Caco-2 (cell line): ENCODE measurements around the gene NDRG3. TPM values are rescaled to one million over a fixed set of nuclear protein-coding genes. Genes with fewer than 3 reads are reported as not detected.

ENCODE experiments used
- BruUV-seq: library from RNA; stranded (reverse); fragments of 400-500 nt; replicated peaks from 2 replicates; lab custom pipeline; 2021; lab: Mats Ljungman, UMichigan
- CTCF ChIA-PET: fragments of 300-600 bp; sonication (Branson Sonifier 250); formaldehyde crosslinking; loops from one replicate; lab custom pipeline; 2022; ENCODE audit warnings: antibody characterized with exemption; lab: Charles Lee
- POLR2A ChIA-PET: fragments of 300-600 bp; sonication (Branson Sonifier 250); formaldehyde crosslinking; loops from one replicate; lab custom pipeline; 2022; ENCODE audit warnings: antibody characterized with exemption; lab: Charles Lee
- DNase-seq, 2 experiments: peaks; one replicate each; pipeline versions ENCODE4 v3.0.0 to v3.0.0-alpha.2; 2020 to 2022
- H3K27me3 ChIP-seq: replicated peaks from 2 replicates; pipeline ENCODE4 v1.6.0; 2011; ENCODE audit warnings: low read length; ENCODE audit not compliant: control insufficient read depth, insufficient read depth
- H3K36me3 ChIP-seq: 2 replicates; pipeline ENCODE4 v1.5.1; 2011; ENCODE audit warnings: low read length; ENCODE audit not compliant: control insufficient read depth, insufficient read depth
- H3K4me1 ChIP-seq: fragments of 250-450 bp; sonication (Bioruptor Pico); 2 replicates; pipeline ENCODE4 v1.5.1; 2020; ENCODE audit warnings: mild to moderate bottlenecking
- H3K4me3 ChIP-seq: 2 replicates; pipeline ENCODE4 v1.5.1; 2011; ENCODE audit warnings: low read depth, mild to moderate bottlenecking, control low read depth, low read length
- H3K9me3 ChIP-seq: fragments of 250-450 bp; sonication (Bioruptor Pico); 2 replicates; pipeline ENCODE4 v1.5.1; 2020; ENCODE audit warnings: mild to moderate bottlenecking, moderate library complexity
- H3K27ac Mint-ChIP-seq: one replicate; pipeline ENCODE4 v1.8.0; 2022; ENCODE audit warnings: mixed read lengths; ENCODE audit not compliant: unreplicated experiment
- H3K27me3 Mint-ChIP-seq: one replicate; pipeline ENCODE4 v1.8.0; 2022; ENCODE audit warnings: mixed read lengths; ENCODE audit not compliant: insufficient read depth, unreplicated experiment
- H3K36me3 Mint-ChIP-seq: one replicate; pipeline ENCODE4 v1.8.0; 2022; ENCODE audit warnings: mild to moderate bottlenecking, mixed read lengths; ENCODE audit not compliant: insufficient read depth, unreplicated experiment
- H3K4me1 Mint-ChIP-seq: one replicate; pipeline ENCODE4 v1.8.0; 2022; ENCODE audit warnings: low read depth, mixed read lengths; ENCODE audit not compliant: unreplicated experiment
- H3K4me3 Mint-ChIP-seq: one replicate; pipeline ENCODE4 v1.8.0; 2022; ENCODE audit warnings: mild to moderate bottlenecking, moderate library complexity, mixed read lengths; ENCODE audit not compliant: unreplicated experiment
- H3K9me3 Mint-ChIP-seq: one replicate; pipeline ENCODE4 v1.8.0; 2022; ENCODE audit warnings: mixed read lengths; ENCODE audit not compliant: unreplicated experiment
- intact Hi-C: fragments of 100-400 bp; cut with micrococcal nuclease; formaldehyde crosslinking; loops from one replicate; pipeline ENCODE4 v1.10.0; 2022; ENCODE audit not compliant: unreplicated experiment
- total RNA-seq: library from RNA; stranded (reverse); gene quantifications from 2 replicates; pipeline ENCODE4 v1.2.3, GENCODE V29; 2022
- TF ChIP-seq, protein P1 (sequence below), 2 experiments: fragments of 200-600 bp in 1 of 2; IDR thresholded peaks; 1 replicate in 1 of 2; 2 replicates in 1 of 2; pipeline versions ENCODE4 v1.5.1 to v1.8.0; 2011 to 2022; ENCODE audit warnings: antibody characterized with exemption in 1 of 2, control low read depth in 1 of 2, inconsistent platforms in 1 of 2, low read depth in 1 of 2, low read length in 1 of 2, mild to moderate bottlenecking in 1 of 2, moderate library complexity in 1 of 2; ENCODE audit not compliant: insufficient read depth in 1 of 2, severe bottlenecking in 1 of 2, unreplicated experiment in 1 of 2

The NDRG3 gene
- total RNA-seq, 1 experiment from 2014 or later, result 41.5 TPM

DNA sequence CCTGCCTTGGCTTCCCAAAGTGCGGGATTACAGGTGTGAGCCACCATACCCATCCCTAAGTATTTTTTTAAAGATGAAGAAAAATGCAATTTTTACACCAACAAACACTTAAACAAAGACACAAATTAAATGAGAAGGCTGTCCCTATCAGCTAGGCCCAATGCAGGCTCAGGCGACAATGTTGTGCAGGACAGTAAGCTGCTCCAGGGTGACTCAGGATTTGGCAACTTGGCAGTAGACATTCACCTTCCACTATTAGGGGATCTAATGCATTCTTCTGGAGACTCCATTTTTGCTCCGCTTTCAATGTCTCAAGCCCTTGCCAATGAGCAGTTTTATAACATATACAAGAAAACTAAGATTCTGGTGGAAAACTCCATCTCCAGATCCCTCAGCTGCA is 19.7 kb downstream of the NDRG3 start:
- intact Hi-C loops, result no loop called here
- Histone ChIP-seq H3K27me3 (no peaks in the 10 kb centered on the region), H3K9me3 (no peaks in the 10 kb centered on the region), H3K4me1 (no peaks in the 10 kb centered on the region), H3K36me3 (no peaks in the 10 kb centered on the region), H3K4me3 (no peak overlapping the region)
- no TSS peak for BruUV-seq
- Mint-ChIP-seq H3K27ac (no peak overlapping the region), H3K27me3 (no peaks in the 10 kb centered on the region), H3K4me3 (no peak overlapping the region), H3K4me1 (no peaks in the 10 kb centered on the region), H3K9me3 (no peaks in the 10 kb centered on the region), H3K36me3 (no peaks in the 10 kb centered on the region)
- ChIA-PET CTCF (no interaction called here), POLR2A (no interaction called here)
- TF ChIP-seq, protein P1, sequence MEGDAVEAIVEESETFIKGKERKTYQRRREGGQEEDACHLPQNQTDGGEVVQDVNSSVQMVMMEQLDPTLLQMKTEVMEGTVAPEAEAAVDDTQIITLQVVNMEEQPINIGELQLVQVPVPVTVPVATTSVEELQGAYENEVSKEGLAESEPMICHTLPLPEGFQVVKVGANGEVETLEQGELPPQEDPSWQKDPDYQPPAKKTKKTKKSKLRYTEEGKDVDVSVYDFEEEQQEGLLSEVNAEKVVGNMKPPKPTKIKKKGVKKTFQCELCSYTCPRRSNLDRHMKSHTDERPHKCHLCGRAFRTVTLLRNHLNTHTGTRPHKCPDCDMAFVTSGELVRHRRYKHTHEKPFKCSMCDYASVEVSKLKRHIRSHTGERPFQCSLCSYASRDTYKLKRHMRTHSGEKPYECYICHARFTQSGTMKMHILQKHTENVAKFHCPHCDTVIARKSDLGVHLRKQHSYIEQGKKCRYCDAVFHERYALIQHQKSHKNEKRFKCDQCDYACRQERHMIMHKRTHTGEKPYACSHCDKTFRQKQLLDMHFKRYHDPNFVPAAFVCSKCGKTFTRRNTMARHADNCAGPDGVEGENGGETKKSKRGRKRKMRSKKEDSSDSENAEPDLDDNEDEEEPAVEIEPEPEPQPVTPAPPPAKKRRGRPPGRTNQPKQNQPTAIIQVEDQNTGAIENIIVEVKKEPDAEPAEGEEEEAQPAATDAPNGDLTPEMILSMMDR (IDR thresholded peaks at IDR 0.05; ENCODE audit: insufficient read depth in 1 of 2, low read depth in 1 of 2, low read length in 1 of 2, severe bottlenecking in 1 of 2, unreplicated experiment in 1 of 2), result no peak
- DNase-seq, result no peak

GRCh38 chr20:36720510-36720909 is 25.4 kb downstream of the NDRG3 start:
- DNase-seq, result no peak
- H3K4me1 ChIP-seq, result no peaks in the 10 kb centered on the region

GRCh38 chr20:36717657-36718056 is 28.2 kb downstream of the NDRG3 start:
- H3K4me1 Mint-ChIP-seq, result no peaks in the 10 kb centered on the region
- H3K4me3 Mint-ChIP-seq, result no peak overlapping the region
- no peaks in the 10 kb centered on the region for H3K9me3 Mint-ChIP-seq
- H3K27ac Mint-ChIP-seq, result no peak overlapping the region
- POLR2A ChIA-PET, result no interaction called here
- CTCF ChIA-PET, result interaction anchor here (1.2 kb wide), 1 partner anchor 27 kb away, joined by 3 read pairs; no protein-coding TSS in a partner anchor
- H3K9me3 ChIP-seq, result no peaks in the 10 kb centered on the region
- H3K36me3 Mint-ChIP-seq, result no peaks in the 10 kb centered on the region
- H3K4me1 ChIP-seq, result no peaks in the 10 kb centered on the region
- H3K4me3 ChIP-seq, result no peak overlapping the region
- no peaks in the 10 kb centered on the region for H3K36me3 ChIP-seq
- TF ChIP-seq, protein P1 (IDR thresholded peaks at IDR 0.05; ENCODE audit: insufficient read depth in 1 of 2, low read depth in 1 of 2, low read length in 1 of 2, severe bottlenecking in 1 of 2, unreplicated experiment in 1 of 2), result peak; percentile 22 to 40
- DNase-seq, result peak in 1 of 2 experiments; percentile 36
- no TSS peak for BruUV-seq
- H3K27me3 Mint-ChIP-seq, result no peaks in the 10 kb centered on the region
- H3K27me3 ChIP-seq, result no peaks in the 10 kb centered on the region
- intact Hi-C loops, result loop anchor here (1.0 kb wide), 1 partner anchor 37 kb away; no protein-coding TSS in a partner anchor

More at GRCh38 chr20:36720510-36720909, 25.4 kb downstream of the NDRG3 start:
- H3K4me1 Mint-ChIP-seq, result no peaks in the 10 kb centered on the region
- H3K36me3 Mint-ChIP-seq, result no peaks in the 10 kb centered on the region
- no peaks in the 10 kb centered on the region for H3K27me3 ChIP-seq
- no peak overlapping the region for H3K4me3 Mint-ChIP-seq
- no peaks in the 10 kb centered on the region for H3K9me3 ChIP-seq
- POLR2A ChIA-PET, result no interaction called here
- H3K27ac Mint-ChIP-seq, result no peak overlapping the region
- no peaks in the 10 kb centered on the region for H3K9me3 Mint-ChIP-seq
- intact Hi-C loops, result no loop called here
- TF ChIP-seq, protein P1 (IDR thresholded peaks at IDR 0.05; ENCODE audit: insufficient read depth in 1 of 2, low read depth in 1 of 2, low read length in 1 of 2, severe bottlenecking in 1 of 2, unreplicated experiment in 1 of 2), result no peak
- CTCF ChIA-PET, result no interaction called here
- no TSS peak for BruUV-seq
- H3K4me3 ChIP-seq, result no peak overlapping the region
- H3K36me3 ChIP-seq, result no peaks in the 10 kb centered on the region
- H3K27me3 Mint-ChIP-seq, result no peaks in the 10 kb centered on the region
